DMS153 treated with DMSO at 0.1 percent for 48 hours (cell line): ENCODE data around the gene ZNF202.
A peak's percentile ranks its signal among the peaks of the same experiment; 100 is the strongest.
"Not testable (repeated sequence)": the region's sequence is repeated elsewhere in the genome, so short reads cannot be mapped to it uniquely, and the experiment has no call there.

Experiments used
- DNase-seq: peaks from one replicate; lab custom pipeline; 2025; ENCODE audit not compliant: unreplicated experiment; lab: John Stamatoyannopoulos, UW

ZNF202 gene

DNA sequence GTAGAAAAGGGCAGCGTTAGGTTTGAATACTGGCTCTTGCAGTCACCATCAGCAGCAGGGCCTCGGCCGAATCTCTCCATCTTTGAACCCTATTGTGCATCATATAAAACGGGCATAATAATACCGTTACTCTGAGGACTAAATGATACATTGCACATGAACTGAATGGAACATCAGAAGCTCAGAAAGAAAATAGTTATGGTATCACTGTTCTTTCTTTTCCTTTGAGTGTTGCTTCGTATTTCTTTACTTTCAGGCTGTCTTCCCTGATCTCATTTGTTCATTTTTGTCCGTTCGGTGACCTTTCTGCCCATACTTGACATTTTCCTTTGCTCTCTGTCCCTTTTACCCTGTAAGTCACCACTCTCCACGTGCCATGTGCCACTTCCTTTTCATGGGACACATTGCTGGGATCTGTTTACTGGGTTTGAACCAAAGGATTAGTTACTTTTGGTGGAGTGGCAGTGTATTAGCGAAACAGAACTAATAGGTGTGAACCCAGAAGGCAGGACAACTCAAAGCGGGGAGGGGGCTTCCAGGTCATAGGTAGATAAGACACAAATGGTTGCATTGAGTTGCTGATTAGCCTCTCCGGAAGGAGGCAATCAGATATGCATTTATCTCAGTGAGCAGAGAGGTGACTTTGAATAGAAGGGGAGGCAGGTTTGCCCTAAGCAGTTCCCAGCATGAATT lies 717 bp upstream of the ZNF202 start:
- DNase-seq, result no peak

DNA sequence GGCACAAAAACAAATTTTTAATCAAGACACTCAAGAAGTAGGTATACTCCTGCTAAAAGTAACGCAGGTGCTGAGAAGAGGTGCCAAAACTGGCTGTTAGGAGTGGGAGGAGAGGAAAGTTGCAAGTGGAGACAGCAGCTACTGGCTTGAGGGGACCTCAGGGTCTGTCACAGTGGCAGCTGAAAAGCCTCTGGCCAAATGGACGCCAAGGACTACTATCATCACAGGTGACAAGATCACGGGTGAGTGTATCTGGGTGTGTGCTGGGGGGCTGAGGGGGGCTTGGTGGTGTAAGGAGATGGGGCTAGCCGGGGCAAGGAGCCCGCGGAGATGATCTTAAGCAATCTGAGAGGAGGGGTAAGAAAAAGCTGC lies 687 bp downstream of the ZNF202 start:
- DNase-seq, result no peak

DNA sequence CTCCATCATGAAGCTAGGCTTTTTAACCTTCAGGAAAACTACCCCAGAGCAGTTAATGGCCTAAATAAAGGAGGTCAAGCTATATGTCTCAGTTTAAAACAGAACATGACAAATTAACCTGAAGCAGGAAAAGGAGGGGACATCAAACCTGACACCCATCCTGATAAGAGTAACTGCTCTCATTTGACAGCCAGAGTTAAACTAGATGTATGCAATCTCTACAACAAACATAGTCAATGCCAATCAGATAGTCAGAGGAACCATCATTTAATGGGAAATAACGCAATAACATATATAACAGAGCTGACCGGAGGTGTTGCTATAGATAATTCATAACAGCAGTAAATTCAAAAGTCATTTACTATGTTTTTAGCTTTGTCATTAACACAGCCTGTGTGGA lies 3.1 kb downstream of the ZNF202 start:
- no peak for DNase-seq

DNA sequence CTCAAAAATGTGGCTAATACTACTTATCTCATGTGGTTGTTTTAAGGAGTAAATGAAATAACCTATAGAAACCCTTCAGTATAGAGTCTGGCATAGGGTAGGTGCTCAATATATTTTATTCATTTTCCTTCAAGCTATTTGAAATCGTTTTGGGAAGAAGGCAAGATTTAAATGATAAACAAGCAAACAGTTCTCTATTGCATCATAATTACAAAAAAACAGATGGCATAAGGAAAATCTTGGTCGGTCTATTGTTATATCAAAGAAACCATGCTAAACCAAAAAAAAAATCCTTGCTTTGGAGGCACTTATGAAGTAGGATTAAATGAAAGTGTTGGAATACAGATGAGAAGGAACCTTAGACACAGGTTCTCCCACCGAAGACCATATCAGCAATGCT lies 4.7 kb downstream of the ZNF202 start:
- no peak for DNase-seq

DNA sequence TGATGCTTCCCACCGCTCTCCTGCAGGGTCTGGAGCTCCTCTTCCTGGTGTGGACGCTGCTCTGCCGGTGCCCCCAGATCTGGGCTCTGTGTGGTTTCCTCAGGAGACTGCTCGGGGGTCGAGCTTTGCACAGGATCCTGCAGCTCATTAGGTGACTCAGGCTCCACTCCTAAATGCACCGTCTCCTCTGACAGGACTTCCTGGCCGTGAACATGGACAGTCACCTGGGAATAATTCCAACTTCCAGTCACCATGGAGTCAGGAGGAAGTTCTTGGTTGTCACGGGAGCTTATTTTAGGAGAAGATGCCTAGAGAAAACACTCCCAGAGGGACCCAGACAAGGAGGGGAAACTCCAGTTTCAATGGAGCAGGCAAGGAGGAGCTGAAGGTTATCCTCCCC lies 11.9 kb downstream of the ZNF202 start:
- no peak for DNase-seq

DNA sequence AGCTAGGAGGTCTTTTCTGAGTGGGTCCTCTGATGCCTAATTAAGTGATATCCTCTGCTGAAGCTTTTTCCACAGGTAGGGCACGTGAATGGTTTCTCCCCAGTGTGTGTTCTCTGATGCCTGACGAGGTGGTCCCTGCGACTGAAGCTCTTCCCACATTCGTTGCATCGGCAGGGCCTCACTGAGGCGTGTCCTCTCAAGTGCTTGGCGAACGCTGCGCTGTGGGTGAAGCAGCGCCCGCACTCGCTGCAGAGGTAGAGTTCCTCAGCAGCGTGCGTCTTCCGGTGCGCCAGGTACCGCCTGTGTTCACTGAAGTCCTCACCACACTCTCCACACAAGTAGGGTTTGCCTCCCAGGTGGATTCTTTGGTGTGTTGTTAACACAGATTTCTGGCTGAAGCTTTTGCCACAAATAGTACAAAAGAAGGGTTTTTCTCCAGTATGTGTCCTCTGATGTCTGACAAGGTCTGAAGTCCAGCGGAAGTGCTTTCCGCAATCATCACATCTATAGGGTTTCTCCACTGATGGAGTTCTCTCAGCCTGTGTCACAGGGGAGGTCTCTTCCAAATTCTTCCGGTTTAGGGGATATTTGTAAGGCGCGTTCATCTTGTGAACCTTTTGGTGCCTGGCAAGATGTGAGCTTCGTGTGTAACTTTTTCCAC lies 15.3 kb downstream of the ZNF202 start:
- DNase-seq, result no peak

DNA sequence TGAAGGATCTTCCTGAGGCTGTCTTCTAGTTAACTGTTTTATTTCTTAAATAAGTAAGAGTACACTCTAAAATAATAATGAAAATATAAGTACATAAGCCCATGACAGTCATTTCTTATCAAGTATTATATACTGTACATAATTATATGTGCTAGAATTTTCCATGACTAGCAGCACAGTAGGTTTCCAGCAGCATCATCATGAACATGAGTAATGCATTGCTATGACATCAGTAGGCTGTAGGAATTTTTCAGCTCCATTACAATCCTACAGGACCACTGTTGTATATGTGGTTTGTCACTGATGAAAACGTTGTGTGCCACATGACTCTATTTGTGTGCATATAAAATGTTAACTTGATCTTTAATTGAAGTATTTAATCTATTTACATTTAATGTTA lies 22.0 kb downstream of the ZNF202 start:
- no peak for DNase-seq

DNA sequence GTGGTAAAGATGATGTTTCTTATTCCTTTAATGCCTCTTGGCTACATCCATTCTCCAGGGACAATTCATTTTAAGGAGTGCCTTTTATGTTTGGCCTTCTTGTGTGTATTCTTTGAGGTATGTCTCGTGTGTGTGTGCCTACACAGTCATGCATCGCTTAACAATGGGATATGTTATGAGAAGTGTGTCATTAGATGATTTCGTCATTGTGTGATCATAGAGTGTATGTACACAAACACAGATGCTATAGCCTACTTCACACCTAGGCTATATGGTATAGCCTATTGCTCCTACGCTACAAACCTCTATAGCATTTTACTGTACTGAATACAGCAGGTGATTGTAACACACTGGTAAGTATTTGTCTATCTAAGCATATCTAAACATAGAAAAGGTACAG lies 23.0 kb downstream of the ZNF202 start:
- no peak for DNase-seq

DNA sequence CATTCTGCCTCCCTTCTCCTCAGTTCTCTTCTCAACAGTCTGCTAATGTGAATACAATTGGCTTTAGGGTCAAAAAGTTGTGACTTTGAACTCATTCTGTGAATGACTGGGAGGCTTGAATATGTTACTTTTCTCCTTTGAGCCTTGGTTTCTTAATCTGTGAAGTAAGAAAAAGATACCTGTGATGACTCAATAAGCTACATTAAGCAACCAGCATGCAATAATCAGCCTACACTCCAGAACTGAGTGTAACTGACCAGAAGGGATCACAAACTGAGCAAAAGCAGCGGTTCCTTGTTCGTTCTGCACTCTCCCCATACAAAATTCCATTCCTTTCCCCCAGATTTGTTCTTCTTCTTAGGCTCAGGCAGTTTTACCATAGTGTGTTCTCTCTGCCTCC lies 23.4 kb downstream of the ZNF202 start:
- DNase-seq, result no peak

DNA sequence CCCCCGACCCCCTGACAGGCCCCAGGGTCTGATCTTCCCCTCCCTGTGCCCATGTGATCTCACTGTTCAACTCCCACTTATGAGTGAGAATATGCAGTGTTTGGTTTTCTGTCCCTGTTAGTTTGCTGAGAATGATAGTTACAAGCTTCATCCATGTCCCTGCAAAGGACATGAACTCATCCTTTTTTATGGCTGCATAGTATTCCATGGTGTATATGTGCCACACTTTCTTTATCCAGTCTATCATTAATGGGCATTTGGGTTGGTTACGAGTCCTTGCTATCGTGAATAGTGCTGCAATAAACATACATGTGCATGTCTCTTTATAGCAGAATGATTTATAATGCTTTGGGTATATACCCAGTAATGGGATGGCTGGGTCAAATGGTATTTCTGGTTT lies 28.8 kb downstream of the ZNF202 start:
- not testable (repeated sequence) for DNase-seq

DNA sequence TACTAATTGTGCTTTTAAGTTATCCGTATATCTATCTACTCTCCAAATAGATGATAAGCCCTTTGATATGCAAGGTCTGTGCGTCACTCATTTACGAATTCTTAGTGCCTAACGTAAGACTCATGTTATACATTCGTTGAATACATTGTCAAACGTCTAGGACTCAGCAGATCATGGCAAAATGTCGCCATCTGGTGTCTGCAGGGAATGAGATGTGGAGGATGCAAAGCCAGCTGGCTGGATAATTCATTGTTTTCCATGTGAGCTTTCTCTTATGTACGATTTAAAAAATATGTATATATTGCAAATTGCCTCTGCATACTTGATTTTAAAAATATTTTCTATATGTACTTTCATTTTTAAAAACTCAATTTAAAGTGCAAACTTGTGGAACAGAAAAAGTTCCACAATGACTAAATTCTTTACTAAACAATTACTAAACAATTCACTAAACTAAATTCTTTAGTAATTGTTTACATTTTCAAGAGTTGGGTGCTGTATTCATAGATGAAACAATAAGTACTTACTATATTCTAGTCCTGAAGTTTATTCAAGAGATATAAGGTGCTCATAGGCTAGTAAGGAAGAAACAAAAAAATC lies 33.8 kb downstream of the ZNF202 start:
- DNase-seq, result peak; percentile 65

DNA sequence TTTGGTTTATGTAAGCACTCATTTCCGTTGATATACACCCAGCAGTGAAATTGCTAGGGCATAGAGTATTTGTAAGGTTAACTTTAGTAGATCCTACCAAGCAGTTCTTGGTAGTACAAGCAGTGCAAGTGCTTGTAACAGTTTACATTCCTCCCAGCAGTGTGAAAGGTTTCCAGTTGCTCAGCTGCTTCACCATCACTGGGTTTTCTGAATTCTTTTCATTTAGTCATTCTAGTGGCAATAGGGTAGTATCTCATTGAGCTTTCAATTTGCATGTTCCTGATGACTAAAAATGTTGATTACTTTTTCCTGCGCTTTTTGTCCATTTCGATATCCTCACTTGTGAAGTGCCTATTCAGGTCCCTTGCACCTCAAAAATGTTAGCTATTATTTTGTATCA lies 34.3 kb downstream of the ZNF202 start:
- DNase-seq, result no peak

DNA sequence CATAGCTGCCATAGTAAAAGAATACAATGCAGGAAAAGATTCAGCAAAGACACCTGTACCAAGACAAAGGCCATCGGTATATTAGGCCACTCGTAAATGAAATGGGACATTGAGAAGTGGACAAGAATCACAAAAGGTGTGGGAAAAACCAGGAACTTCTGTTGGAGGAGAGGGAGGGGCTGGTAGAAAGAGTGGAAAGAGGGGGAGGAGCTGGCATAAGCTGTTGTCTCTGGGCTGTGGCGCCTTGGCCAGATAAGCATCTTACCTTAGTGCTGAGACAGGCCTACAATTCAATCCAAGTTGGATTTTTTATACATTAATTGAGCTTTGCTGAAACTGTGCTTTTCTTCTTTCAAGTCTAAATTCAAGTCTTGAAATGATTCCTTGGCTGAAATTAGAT lies 37.1 kb downstream of the ZNF202 start:
- no peak for DNase-seq

DNA sequence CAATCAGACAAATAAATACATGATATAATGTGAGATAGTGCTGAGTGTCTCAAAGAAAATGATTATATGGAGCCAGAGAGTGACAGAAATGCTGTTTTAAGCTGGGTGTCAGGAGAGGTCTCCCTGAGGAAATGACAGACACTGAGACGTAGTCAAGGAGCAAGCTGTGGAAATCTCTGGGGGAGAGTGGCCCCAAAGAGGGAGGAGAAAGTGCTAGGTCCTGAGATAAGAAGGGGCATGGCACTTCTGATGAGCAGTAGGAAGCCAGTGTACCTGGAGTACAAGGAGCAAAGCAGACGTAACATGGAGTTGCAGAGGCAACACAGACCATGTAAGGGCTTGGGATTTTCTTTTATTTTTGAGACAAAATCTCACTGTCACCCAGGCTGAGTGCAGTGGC lies 38.8 kb downstream of the ZNF202 start:
- no peak for DNase-seq

DNA sequence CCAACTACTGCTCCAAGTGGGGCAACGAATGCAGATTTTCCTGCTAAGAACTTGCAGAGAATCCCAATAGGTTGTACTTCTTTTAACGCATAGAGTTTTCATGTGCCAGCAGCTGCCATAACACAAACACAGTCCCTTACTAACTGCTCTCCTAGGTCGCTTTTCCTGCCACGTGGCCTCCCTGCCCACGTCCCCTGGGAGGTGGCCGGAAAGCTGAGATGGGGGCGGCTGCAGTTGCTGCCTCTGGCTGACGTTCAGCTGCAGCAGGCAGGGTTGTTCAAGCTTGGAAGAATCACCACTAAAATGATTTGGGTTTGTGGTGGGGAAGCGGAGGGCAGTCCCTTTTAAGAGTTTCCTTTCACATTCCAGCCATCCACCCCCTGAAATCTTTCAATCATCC lies 39.3 kb downstream of the ZNF202 start:
- DNase-seq, result no peak

DNA sequence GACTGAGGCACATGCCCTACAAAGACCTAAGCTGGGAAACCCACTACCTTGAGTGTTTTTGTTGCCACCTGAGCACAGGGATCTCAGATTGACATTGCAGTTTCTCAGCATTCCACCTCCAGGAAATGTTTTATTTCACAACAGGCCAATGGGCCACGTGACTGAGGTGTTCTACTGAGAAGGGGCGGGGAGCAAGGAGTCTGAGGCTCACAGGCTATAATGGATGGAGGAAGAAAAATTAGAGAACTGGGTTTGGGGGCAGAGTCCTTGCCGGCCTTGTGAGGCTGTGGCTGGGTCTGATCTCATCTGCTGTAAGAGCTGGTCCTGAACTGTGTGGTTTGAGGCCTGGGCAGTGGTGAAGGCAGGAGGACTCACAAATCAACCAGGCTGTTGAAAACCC lies 40.7 kb downstream of the ZNF202 start:
- DNase-seq, result no peak

DNA sequence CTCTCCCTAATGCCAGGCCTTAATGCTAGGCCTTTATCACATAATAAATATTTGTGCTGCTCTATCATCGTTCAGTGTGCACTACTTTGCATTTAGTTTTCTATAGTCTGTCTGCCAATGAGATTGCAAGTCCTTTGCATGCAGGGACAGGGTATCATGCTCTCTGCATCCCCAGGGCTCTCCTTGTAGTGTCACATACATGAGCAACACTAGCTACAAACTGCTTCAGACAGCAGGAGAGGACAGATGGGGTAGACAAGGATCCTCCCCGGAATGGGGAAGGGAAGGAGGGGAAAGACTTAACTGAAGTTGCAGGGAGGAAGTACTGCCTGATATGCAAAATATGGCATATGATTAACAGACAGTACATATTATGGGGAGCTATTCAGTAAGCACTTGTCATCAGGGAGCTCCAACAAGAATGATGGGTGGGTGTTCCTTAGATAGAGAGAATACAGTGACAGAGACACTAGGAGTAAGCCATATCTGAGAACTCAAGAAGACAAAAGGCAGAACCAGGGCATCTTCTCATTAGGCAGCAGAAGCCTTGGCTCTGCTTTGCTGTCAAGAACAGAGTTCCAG lies 42.8 kb downstream of the ZNF202 start:
- DNase-seq, result no peak

DNA sequence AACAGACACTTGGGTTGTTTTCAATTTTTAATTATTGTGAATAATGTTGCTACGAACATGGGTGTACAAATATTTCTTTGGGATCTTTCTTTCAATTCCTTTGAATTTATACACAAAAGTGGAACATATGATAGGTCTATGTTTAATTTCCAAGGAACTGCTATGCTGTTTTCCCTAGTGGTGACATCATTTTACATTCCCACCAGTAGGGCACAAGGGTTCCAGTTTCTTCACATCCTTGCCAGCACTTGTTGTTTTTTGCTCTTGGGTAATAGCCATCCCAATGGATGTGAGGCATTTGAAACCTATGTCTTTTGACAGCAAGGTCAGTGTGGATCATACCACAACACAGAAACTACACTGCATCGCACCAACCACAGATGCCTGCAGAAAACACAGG lies 45.3 kb downstream of the ZNF202 start:
- DNase-seq, result no peak

DNA sequence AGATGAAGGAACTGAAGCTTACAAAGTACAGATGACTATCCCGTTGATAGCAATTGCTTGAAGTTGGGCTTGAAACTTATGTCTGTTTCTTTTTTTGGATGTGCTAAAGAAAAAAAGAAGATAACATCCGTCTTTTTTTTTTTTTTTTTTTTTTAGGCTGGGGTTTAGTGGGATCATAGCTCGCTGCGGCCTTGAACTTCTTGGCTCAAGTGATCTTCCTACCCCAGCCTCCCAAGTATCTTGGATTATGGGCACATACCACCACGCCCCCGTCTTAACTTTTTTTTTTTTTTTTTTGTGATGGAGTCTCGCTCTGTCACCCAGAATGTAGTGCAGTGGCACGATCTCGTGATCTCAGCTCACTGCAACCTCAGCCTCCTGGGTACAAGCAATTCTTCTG lies 46.2 kb downstream of the ZNF202 start:
- no peak for DNase-seq

DNA sequence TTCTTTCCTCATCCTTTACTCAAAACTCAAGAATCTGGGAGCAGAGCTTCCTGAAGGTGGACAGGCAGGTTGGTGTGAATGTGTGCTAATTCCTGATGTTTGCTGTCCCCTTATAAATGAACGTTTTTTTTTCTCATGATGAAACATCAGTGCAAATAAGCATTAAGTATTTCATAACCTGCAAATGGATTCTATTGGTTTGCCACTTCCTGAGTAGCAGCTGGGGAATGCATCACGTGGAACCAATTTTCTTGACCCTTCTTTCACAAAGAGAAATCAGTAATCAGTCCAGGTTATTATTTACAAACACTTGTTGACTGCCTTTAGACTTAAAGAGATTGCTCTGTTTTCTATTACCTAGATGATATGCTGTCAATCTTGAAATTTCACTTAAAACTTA lies 46.9 kb downstream of the ZNF202 start:
- no peak for DNase-seq

DNA sequence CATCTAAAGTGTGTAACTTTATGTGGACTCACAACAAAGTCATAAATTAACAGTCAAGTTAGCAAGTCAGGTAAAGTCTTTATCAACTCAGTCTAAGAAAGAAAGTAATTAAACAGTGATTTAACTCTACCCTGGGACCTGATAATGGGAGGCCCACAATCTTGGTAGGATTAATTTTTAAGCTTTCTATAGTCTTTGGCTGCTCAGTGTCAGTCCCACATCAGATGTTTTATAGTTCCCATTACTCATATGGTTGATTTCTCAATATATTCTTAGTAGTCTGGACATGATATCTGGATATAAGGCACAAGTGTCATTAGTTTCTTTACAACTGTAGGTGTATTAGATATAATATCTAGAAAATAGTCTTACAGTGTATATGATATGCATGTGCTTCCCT lies 48.5 kb downstream of the ZNF202 start:
- DNase-seq, result no peak

DNA sequence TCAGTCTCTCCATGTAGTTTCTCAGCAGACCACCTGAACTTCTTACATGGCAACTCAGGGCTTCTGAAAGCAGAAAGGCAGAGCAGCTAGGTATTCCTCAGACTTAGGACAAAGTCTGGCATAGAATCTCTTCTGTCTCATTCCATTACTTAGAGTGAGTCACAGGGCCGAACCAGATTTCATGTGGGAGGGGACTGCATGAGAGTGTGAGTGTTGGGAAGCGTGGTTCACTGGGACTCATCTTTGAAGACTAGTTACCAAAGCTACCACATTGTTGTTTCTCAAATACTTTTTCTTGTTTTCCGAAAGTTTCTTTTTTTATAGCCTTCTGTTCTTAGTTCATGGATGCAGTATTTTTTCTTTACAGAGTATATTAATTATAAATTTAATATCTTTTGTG lies 51.0 kb downstream of the ZNF202 start:
- no peak for DNase-seq
